WI38 (cell line): ENCODE data around the gene SH2D4B.

Experiments
- H3K4me3 ChIP-seq: 2 replicates; pipeline ENCODE4 v1.5.1; 2011; ENCODE audit warnings: low read depth, mild to moderate bottlenecking, control low read depth, low read length
- TF ChIP-seq, protein P1 (sequence below): IDR thresholded peaks from 2 replicates; pipeline ENCODE4 v1.5.1; 2012; ENCODE audit warnings: low read depth, mild to moderate bottlenecking, control low read depth, low read length

The SH2D4B gene

DNA sequence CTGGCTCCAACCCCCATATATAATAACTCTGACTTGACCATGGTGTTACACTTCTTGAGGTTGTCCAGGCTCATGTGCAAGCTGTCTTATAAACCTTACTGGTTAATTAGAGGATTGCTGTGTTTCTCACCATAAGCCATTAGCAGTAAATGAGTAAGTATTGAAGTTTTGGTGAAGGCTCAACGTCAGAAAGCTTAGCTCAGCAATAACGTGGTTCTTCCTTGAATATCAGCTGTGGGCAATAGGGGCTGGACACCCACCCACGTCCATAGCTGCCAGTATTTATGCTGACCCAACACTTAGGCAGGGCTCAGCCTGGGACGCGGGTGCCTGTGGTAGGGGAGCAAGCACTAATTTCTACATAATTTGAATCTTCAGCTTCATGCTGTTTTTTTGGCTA lies 134.1 kb downstream of the SH2D4B start:
- H3K4me3 ChIP-seq: no peak overlapping the region
- TF ChIP-seq, protein P1, sequence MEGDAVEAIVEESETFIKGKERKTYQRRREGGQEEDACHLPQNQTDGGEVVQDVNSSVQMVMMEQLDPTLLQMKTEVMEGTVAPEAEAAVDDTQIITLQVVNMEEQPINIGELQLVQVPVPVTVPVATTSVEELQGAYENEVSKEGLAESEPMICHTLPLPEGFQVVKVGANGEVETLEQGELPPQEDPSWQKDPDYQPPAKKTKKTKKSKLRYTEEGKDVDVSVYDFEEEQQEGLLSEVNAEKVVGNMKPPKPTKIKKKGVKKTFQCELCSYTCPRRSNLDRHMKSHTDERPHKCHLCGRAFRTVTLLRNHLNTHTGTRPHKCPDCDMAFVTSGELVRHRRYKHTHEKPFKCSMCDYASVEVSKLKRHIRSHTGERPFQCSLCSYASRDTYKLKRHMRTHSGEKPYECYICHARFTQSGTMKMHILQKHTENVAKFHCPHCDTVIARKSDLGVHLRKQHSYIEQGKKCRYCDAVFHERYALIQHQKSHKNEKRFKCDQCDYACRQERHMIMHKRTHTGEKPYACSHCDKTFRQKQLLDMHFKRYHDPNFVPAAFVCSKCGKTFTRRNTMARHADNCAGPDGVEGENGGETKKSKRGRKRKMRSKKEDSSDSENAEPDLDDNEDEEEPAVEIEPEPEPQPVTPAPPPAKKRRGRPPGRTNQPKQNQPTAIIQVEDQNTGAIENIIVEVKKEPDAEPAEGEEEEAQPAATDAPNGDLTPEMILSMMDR: no peak

- H3K4me3 ChIP-seq: no peak overlapping the region
- TF ChIP-seq, protein P1: no peak
Observed at GRCh38 chr10:80672613-80673012, 134.9 kb downstream of the SH2D4B start.

- TF ChIP-seq, protein P1: no peak
- no peak overlapping the region for H3K4me3 ChIP-seq
Observed at GRCh38 chr10:80674809-80675208, 137.1 kb downstream of the SH2D4B start.

DNA sequence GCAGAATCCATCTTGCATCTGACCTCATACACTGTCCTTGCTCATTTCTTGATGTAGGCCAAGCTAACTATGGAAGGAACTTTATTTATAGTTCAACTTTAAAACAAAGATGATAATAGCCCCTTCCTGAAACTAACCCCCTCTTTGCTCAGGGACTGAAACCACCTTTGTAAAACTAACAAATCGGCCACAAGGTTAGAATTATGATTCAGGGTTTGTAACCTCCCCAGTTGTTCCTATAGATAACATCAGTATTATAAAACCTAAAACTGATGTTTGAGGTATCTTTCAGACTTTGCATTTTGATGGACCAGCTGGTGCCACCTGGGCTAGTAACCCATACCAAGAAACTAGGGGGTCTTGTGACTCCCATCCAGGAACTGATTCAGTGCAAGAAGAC lies 143.4 kb downstream of the SH2D4B start:
- H3K4me3 ChIP-seq: no peak overlapping the region
- TF ChIP-seq, protein P1: no peak

GRCh38 chr10:80684259-80684658 lies 146.6 kb downstream of the SH2D4B start:
- TF ChIP-seq, protein P1: no peak
- no peak overlapping the region for H3K4me3 ChIP-seq

DNA sequence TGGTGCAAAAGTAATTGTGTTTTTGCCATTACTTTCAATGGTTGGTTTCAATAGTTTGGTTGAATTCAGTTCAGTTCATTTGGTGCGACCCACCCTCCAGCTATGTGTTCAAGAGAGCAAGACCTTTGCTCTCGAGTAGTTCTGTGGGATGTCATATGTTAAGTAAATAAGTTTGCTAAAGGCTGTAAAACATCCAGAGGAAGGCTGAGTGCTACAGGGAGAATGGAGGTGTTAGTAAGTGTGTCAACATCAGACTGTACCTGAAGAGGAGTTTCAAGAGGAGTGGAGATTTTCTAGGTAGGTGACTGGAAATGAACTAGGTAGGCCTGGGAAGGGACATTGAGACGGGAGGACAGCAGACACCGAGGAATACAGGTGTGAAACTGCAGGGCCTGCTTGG lies 147.7 kb downstream of the SH2D4B start:
- TF ChIP-seq, protein P1: no peak
- H3K4me3 ChIP-seq: no peak overlapping the region

DNA sequence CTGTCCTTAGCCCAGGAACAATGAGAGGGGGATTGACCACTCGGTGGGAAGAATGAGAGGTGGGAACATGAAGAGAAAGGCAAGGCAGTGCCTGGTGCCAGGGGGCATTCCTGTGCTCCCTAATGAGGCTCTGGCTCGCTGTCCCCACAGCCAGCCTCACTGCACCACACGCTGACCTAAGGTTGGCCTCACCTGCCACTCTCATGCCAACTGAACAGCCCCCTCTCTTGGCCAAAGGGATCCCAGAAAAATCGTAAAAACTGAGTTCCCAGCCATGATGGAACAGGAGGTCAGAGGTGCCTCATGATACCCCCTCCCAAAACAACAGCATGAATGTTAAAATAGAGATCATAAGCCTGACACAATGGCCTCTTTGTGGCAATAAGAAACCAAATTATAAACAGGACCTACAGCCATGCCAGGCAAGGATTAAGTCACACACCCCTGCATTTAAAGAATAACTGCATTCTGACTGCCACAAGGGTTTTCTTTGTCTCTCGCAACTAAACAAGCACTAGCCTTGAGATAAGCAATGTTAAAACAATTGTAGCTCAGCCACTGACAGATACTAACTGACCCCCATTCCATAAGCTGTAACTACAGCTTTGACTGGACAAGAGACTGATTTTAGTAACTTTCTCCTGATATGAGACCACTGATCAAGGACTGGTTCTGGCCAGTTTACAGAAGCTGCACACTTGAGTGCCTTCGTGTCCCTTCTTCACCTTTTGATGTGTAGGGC lies 149.2 kb downstream of the SH2D4B start:
- H3K4me3 ChIP-seq: no peak overlapping the region
- TF ChIP-seq, protein P1: no peak
